HG02973 (cell line): Measurements from ENCODE around the gene TMEM8B.
"Not testable (repeated sequence)": the region's sequence is repeated elsewhere in the genome, so short reads cannot be mapped to it uniquely, and the experiment has no call there.

Experiments used
- ATAC-seq: cut with Tn5 transposase; IDR thresholded peaks from one replicate; pipeline ENCODE4 v1.9.1; 2021; ENCODE audit warnings: moderate library complexity; ENCODE audit not compliant: unreplicated experiment

The TMEM8B gene

DNA sequence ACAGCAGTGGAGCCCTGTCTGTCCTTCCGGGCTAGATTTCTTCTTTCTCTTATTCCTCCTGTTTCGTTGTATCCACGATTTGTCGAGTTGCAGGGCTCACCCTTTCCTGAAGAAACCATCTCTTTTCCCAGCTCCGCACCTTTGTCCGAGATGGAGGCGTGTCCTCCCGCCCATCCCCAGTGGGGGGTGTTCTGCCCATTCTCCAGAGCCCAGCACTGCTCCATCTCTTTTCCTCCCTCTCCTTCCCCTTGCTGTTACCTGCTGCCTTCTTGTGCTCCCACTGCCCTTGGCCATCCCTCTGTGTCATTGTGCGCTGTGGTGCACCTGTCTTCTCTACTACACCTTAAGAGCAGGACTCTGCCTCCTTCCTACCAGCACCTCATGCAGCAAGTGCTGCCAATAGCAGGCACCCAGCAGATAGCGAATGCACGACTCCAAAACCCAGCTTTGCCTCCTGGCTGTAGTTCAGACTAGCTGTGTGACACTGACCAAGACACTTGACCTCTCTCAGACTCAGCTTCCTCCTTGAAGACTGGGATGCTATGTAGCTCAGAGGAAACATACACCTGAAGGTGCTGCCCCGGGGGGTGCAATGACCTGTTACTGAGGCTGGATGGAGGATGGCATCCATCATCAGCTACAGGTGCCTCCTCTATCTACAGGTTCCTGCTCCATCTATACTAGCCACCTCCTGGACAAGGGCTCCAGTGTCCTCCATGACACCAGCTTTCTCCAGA lies 32.3 kb downstream of the TMEM8B start:
- ATAC-seq = no peak

DNA sequence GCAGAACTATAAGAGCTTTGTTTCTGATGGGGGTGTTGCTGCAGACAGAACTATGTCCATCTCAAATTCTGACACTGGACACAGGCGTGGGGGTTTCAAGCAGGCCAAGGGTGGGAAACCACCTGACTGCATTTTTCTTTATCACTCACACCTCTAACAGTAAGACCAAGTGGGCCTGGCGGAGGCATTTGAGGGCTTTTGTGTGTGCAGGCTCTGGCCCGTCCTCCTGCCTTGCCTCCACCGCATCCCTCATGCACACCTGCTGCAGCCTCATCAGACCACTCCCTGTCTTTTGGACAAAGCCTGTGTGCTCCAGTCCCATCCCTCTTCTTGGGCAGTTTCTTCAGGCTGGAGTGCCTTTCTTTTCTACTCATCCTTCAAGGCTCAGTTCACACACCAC lies 33.3 kb downstream of the TMEM8B start:
- ATAC-seq = no peak

DNA sequence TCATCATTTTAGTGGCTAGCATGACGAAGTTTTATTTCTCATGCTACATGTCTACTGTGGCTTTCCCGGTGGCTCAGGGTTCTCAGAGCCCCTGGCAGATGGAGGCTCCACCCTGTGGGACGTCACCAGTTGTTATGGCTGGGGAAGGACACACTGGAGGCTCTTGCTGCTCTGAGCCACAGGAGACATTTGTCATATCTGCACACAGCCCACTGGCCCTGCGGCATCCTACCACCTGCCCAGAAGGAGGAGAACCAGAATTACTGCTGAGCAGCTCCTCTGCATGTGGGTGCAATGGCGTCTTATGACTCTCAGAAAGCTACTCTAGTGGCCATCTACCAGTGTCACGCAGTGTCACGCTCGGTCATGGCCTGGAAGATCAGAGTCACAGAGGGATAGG lies 34.6 kb downstream of the TMEM8B start:
- ATAC-seq = no peak

DNA sequence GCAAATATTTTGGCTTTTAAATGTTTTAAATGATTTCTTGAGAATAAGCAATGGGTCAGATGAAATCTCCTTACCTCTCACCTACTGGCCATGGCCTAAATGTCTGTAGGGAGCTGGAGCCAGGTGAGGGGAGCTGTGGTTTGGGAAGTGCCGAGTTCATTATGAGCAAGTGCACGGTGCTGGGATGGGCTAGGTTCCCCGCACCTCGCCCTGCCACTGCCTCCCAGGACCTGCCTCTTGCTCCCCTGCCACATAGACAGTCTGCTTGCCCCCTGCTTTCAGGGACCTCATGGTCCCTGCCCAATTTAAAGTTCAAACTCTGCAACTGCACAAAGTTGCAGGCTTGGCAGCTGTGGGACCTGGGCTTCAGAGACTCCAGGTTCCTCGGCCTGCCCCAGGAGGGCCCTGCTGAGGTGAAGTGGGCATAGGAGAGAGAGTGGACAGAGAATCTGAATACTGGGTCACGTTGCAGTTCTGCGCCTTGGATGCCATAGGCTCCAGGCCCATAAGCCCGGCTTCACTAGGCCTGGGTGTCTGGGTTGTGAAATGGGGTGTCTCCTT lies 35.7 kb downstream of the TMEM8B start:
- ATAC-seq = no peak

DNA sequence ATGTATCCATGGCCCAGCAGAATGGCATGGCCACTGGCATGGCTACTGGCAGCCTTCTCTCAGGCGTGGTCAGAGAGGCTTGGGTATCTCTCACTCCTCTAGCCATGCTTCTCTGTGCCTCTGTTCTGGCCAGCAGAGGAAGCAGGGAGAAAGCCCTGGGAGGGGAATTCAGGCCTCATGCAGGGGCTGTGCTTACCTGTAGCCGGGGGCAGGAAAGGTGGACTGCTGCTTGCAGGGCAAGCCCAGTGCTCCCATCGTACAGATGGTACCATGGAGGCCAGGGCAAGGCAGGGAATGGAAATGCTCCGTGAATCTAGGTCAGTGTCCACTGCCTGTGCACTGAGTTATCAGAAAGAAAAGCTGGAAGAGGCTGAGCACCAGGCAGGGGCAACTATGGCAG lies 38.5 kb downstream of the TMEM8B start:
- ATAC-seq = no peak

DNA sequence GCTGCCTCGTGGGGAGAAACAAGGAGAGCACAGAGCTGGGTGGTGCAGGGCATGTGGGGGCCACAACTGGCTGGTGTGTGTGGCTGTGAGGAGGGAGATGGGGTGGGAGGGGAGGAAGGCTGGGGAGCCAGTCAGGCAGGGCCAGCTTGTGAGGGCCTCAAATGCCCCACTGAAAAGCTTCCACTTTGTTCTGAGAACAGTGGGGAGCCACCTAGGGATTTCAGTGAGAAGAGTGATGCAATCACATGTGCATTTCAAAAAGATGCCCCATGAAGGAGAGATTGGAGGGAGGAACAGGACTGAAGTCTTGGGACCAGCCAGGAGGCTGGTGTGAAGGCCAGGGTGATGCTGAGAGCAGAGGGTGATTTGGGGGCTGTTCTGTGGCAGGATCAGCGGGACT lies 39.9 kb downstream of the TMEM8B start:
- ATAC-seq = no peak

DNA sequence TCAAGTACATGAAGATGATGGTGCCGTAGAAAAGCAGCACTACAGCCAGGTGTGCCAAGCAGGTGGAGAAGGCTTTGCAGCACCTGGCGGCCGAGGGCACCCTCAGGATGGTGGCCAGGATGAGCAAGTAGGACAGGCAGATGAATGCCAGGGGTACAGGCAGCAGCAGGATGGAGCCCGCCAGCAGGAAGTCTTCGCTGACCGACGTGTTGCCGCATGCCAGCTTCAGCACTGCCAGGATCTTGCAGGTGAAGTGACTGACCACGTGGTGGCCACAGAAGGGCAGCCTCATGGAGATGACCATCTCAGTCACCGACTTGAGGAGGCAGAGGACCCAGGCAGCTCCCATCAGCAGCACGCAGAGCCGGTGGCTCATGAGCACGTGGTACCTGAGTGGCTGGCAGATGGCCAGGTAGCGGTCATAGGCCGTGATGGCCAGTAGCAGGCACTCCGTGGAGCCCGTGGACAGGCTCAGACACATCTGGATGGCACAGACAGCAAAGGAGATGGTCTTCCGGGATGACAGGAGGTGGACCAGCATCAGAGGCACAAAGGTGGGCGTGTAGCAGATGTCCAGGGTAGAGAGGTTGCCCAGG lies 40.7 kb downstream of the TMEM8B start:
- ATAC-seq = no peak

DNA sequence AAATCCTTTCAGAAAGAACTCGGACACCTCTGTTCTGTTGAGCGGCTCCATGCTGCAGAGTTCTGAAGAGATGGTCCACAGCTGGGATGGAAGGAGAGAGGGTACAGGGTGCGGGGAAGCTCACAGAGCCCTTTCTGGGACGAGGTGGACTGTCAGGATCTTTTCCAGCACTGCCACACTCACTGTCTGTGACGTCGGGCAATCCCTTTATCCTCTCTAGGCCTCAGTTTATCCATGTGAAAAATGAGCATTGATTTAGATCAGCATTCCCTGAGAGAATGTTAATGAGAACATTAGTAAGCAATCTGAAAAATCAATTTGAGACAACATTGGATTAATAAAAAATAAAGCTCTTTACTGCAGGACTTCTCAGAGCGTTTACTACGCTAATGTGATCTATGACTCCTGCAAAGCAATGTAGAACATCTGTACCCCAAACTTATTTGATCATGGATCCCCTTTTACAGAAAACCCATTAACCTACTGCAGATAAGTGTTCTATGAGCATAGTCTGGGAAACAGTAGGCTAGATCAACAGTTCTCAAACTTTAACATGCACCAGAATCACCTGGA lies 41.4 kb downstream of the TMEM8B start, which contains the start of gene OR13J1:
TSS of gene OR13J1 (minus strand) at position 51 of the 573 bp plus-strand sequence. CDS start at position 51, 0 bp downstream.
- ATAC-seq = no peak

DNA sequence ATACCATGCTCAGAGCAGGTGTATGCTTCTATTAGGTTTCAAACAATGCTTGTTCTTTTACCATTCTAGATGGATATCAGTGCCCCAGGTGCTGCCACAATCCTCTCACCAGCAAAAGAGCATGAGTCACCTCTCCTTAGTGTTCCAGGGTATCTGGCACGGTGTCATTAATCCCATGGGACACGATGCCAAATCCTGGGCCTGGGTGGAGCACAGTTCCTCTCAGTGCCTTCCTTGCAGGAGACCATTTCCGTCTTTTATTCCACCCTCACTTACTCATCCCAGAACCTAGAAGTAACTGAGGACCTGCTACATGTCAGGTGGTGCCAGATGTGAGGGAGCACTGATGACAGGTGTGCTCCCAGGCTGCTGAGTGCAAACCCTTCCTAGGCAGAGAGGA lies 42.5 kb downstream of the TMEM8B start:
- no peak for ATAC-seq

DNA sequence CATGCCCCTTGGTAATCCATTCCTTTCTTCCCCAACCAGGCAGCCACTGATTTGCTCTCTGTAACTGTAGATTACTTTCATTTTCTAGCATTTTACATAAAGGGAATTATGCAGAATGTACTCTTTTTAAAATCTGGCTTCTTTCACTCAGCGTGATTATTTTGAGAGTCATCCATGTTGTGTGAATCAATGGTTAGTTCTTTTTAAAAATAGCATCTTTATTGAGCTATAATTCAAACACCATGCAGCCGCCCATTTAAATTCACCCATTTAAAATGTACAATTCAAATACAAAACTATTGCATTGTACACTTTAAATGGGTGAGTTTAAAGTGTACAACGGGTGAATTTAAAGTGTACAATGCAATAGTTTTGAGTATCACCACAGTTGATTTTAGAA lies 43.5 kb downstream of the TMEM8B start:
- ATAC-seq = no peak

DNA sequence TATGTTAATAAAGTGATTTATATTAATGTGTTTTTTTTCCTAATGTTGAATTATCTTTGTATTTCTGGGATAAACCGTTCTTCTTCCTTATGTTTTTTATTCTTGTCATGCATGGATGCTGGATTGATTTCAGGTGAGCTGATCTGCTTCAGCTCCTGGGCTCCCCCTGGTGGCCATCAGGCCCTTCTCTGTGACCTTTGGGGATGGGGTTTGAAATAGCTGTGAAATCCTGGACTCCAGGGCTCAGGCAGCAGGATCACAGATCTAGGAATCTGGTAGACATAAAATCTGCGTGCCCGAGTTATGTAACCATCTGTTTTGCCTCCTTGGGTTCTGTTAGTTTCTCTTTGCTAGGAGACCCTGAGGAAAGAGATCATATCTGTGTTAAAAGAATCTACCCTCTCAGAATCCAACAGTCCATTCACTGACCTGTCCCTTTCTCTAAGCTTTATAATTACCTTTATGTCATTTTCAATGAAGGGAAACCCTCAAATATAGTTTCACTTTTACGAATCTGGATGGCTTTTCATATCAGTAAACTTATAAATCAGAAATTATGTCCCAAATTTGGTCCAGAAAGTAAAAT lies 53.3 kb downstream of the TMEM8B start:
- ATAC-seq = no peak

DNA sequence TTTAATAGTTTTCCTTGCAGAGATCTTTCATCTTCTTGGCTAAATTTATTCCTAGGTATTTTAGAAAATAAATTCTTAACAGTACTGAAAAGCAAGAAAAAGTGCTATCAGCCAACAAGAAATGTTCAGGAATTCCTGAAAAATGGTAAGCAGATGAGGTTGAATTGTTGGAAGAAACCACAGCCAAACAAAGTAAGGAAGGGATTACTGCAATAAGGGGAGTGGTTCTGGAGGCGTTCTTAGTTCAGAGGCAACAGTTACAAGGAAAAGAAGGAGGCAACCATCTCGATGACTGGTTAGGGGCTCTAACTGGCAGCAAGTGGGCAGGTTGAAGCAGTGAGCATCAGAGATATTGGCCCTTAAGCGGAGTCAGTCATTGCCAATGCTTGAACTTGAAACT lies 54.0 kb downstream of the TMEM8B start:
- ATAC-seq = no peak

DNA sequence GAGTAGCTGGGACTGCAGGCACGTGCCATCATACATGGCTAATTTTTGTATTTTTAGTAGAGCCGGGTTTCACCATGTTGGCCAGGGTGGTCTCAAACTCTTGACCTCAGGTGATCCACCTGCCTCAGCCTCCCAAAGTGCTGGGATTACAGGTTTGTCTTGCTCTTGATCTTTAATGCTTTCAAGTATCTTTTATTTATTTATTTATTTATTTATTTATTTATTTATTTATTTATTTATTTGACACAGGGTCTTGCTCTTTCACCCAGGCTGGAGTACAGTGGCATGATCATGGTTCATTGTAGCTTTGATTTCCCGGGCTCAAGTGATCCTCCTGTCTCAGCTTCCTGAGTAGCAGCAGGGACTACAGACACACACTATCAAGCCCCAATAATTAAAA lies 55.9 kb downstream of the TMEM8B start:
- not testable (repeated sequence) for ATAC-seq

DNA sequence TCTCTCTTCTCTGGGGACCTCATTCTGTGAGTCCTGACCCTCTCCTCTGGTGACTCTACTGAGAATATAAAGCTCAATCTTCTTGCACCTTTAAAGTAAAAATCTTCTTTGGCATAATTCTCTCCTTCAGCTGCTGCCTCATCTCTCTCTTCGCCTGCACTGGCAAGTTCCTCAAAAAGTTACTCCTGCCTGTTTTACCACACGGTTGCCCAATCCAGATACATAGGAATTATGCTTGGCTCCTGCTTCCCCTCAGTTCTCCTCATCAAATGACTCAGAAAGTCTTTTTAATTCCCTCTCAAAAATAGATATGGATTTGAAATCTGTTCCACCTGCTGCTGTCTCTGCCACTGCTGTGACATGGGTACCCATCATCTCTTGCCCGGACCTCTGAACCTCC lies 62.6 kb downstream of the TMEM8B start:
- ATAC-seq = no peak

DNA sequence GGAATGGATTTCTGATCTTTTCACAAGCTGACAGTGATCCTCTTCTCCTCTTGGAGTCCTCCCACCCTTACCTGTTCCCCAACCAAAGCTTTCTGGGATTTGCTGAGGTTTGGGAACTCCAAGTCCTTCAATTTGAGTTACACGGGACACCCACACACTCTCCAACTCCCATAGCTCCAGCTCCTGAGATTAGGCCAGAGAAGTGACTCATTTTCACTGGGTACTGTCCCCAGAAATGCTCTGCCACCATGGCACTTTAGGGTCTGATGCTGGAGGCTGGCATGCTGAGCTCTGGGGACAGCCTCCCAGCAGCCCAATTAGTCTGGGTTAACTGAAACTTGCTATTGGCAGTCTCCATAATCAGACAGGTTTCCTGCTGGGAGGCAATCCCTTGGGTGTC lies 63.0 kb downstream of the TMEM8B start:
- ATAC-seq = no peak

DNA sequence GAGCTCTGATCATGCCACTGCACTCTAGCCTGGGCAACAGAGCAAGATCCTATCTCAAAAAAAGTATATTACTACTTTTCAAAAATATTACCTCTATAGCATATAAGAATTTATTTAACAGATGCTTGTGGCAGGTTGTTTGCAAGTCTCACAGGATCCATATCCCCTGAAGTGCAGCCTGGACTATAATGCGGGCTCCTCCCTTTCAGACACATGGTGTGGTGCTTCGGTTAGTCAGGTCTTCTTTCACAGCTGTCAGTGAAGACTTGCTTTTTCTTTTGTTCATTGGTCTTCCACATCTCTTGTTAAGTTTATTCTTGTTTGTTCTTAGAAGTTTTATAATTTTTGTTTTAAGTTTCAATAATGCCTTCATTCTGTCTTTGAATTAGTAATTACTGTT lies 67.5 kb downstream of the TMEM8B start:
- ATAC-seq = no peak

DNA sequence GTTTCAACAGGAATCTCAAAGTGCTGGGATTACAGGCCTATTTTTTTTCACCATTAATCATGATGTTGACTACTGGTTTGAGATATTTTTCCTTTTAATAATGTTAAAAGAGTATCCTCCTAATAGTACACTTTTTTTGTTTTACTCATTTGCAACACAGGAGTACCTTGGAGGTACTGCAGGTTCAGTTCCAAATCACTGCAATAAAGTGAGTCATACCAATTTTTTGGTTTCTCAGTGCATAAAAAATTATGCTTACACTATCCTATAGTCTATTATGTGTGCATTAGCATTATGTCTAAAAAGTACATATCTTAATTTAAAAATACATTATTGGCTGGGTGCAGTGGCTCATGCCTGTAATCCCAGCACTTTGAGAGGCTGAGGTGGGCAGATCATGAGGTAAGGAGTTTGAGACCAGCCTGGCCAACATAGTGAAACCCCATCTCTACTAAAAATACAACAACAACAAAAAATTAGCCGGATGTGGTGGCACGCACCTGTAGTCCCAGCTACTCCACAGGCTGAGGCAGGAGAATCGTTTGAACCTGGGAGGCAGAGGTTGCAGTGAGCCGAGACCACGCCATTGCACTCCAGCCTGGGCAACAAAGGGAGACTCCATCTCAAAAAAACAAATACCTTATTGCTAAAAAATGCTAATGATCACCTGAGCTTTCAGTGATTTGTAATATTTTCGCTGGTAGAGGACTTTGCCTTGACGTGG lies 68.5 kb downstream of the TMEM8B start:
- not testable (repeated sequence) for ATAC-seq

DNA sequence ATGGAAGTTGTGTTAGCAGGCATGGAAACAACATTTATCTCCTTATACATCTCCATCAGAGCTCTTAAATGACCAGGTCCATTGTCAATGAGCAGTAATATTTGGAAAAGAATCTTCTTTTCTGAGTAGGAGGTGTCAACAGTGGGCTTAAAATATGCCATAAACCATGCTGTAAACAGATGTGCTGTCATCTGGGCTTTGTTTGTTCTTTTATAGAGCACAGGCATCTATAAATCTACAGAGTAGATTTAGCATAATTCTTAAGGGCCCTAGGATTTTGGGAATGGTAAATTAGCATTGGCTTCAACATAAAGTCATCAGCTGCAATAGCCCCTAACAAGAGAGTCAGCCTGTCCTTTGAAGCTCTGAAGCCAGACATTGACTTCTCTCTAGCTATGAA lies 69.3 kb downstream of the TMEM8B start:
- no peak for ATAC-seq

DNA sequence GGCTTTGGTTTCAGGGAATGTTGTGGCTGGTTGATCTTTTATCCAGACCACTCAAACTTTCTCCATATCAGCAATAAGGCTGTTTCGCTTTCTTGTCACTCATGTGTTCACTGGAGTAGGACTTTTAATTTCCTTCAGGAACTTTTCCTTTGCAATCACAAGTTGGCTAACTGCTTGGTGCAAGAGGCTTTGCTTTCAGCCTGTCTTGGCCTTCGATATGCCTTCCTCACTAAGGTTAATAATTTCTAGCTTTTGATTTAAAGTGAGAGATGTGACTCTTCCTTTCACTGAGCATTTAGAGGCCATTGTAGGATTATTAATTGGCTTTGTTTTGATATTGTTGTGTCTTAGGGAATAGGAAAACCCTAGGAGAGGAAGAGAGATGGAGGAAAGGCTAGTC lies 70.0 kb downstream of the TMEM8B start:
- ATAC-seq = no peak

DNA sequence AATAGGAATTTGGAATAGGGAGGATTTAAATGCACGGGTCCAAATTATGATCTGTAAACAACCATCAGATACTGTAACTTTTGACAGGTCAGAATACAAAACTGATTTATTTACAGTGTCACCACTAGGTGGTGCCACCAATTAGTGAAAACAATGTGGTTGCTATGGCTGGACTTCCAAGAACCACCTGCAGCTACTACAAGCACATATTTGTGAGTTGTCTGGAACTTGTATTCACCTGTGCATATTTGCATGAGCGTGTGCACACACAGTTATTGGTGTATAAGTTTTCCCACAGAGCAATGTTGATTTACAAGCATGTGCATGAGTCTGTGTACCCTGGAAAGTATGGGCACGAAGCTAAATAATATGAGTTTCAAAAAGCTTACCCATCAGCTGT lies 74.0 kb downstream of the TMEM8B start:
- ATAC-seq = no peak

DNA sequence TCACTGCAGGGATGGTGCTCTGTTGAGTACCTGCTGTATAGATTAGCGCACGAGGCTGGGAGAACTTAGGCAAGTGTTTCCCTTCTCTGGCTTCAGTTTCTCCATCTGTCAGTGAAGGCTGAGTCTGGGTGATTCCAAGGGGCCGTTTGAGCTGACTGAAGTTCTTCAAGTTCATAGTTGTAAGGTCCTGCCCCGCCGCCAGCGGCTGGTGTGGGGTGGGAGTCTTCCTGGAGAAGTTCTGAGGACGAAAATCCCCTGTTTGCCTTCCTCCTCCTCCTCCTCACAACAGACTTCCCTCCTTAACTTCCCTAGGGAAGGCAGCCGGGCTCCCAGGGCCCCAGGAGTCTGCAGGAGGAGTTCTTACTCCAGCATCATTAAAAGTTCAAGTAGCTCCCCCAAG lies 75.3 kb downstream of the TMEM8B start:
- no peak for ATAC-seq
